Measurements from ENCODE around the gene PCDHGA9. TPM values are rescaled to one million over a fixed set of nuclear protein-coding genes. Genes with fewer than 3 reads are reported as not detected.
"Not testable (repeated sequence)": the region's sequence is repeated elsewhere in the genome, so short reads cannot be mapped to it uniquely, and the experiment has no call there.

Gene PCDHGA9
- total and polyA plus RNA-seq, 2 donors (not counting 3 experiments of a cell fraction or from before 2014, with no cell fraction given): 1.1 to 3.9 TPM

DNA sequence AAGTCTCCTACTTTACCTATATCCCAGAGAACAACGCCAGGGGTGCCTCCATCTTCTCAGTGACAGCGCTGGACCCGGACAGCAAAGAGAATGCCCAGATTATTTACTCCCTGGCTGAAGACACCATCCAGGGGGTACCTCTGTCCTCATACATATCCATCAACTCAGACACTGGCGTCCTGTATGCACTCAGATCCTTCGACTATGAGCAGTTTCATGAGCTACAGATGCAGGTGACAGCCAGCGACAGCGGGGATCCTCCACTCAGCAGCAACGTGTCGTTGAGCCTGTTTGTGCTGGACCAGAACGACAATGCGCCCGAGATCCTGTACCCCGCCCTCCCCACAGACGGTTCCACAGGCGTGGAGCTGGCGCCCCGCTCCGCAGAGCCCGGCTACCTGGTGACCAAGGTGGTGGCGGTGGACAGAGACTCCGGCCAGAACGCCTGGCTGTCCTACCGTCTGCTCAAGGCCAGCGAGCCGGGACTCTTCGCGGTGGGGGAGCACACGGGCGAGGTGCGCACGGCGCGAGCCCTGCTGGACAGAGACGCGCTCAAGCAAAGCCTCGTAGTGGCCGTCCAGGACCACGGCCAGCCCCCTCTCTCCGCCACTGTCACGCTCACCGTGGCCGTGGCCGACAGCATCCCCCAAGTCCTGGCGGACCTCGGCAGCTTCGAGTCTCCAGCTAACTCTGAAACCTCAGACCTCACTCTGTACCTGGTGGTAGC is 12.1 kb downstream of the PCDHGA9 start:
- H3K4me3 ChIP-seq (replicated peaks in 1 of 3; ENCODE audit: insufficient read depth in 1 of 3, low read depth in 1 of 3, low read length in 3 of 3); H3K79me2 ChIP-seq (ENCODE audit: control insufficient read depth, insufficient read depth, low read length); BruUV-seq (replicated peaks); H4K20me1 ChIP-seq (replicated peaks; ENCODE audit: control insufficient read depth, extremely low read depth, insufficient read depth, low read length); H3K9me3 ChIP-seq (replicated peaks; ENCODE audit: control insufficient read depth, insufficient read depth, low read length); POLR2A ChIA-PET; H3K36me3 ChIP-seq (ENCODE audit: control insufficient read depth in 2 of 2, extremely low read depth in 1 of 2, insufficient read depth in 2 of 2, low read length in 2 of 2); H3K27ac ChIP-seq (ENCODE audit: insufficient read depth, low read depth, low read length); H2AFZ ChIP-seq (ENCODE audit: low read depth, low read length); H3K9me1 ChIP-seq (replicated peaks; ENCODE audit: control insufficient read depth, extremely low read depth, insufficient read depth, low read length); H3K9ac ChIP-seq (replicated peaks; ENCODE audit: extremely low read depth, insufficient read depth, low read length); H3K4me1 ChIP-seq (ENCODE audit: control insufficient read depth, extremely low read depth, insufficient read depth, low read length); dilution Hi-C loops (cut with MboI; ENCODE audit: extremely low pct_ligation_motif_present, low sequenced_read_pairs); intact Hi-C loops (cut with micrococcal nuclease); H3K4me2 ChIP-seq (ENCODE audit: insufficient read depth, low read length); FAIRE-seq; DNase-seq (ENCODE audit: low read depth, low spot score): not testable (repeated sequence)
- H3K27me3 ChIP-seq (ENCODE audit: control insufficient read depth in 2 of 2, insufficient read depth in 2 of 2, low read length in 2 of 2): peaks cover 48 to 84% of the 10 kb centered on the region in 2 experiments
- peak; percentile 76 for TF ChIP-seq EZH2 (IDR thresholded peaks at IDR 0.05; ENCODE audit: borderline replicate concordance, low read depth, low read length, severe bottlenecking)
- CTCF ChIA-PET: interaction anchor here (1.2 to 11.3 kb wide), 6 partner anchors 12 to 148 kb away, joined by 3 to 335 read pairs (median 44); partner anchors contain the start of genes PCDHGA12 and PCDHGA8

DNA sequence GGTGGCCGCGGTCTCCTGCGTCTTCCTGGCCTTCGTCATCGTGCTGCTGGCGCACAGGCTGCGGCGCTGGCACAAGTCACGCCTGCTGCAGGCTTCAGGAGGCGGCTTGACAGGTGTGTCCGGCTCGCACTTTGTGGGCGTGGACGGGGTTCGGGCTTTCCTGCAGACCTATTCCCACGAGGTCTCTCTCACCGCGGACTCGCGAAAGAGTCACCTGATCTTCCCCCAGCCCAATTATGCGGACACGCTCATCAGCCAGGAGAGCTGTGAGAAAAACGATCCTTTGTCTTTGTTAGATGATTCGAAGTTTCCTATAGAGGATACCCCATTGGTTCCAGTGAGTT is 12.7 kb downstream of the PCDHGA9 start:
- DNase-seq (ENCODE audit: low read depth, low spot score); FAIRE-seq; H3K27ac ChIP-seq (ENCODE audit: insufficient read depth, low read depth, low read length); dilution Hi-C loops (cut with MboI; ENCODE audit: extremely low pct_ligation_motif_present, low sequenced_read_pairs); H3K9ac ChIP-seq (replicated peaks; ENCODE audit: extremely low read depth, insufficient read depth, low read length); H3K4me2 ChIP-seq (ENCODE audit: insufficient read depth, low read length); intact Hi-C loops (cut with micrococcal nuclease); H3K4me1 ChIP-seq (ENCODE audit: control insufficient read depth, extremely low read depth, insufficient read depth, low read length); BruUV-seq (replicated peaks); H3K36me3 ChIP-seq (ENCODE audit: control insufficient read depth in 2 of 2, extremely low read depth in 1 of 2, insufficient read depth in 2 of 2, low read length in 2 of 2); H2AFZ ChIP-seq (ENCODE audit: low read depth, low read length); H3K4me3 ChIP-seq (replicated peaks in 1 of 3; ENCODE audit: insufficient read depth in 1 of 3, low read depth in 1 of 3, low read length in 3 of 3); H4K20me1 ChIP-seq (replicated peaks; ENCODE audit: control insufficient read depth, extremely low read depth, insufficient read depth, low read length); POLR2A ChIA-PET; H3K9me3 ChIP-seq (replicated peaks; ENCODE audit: control insufficient read depth, insufficient read depth, low read length); H3K9me1 ChIP-seq (replicated peaks; ENCODE audit: control insufficient read depth, extremely low read depth, insufficient read depth, low read length); H3K79me2 ChIP-seq (ENCODE audit: control insufficient read depth, insufficient read depth, low read length): not testable (repeated sequence)
- H3K27me3 ChIP-seq (ENCODE audit: control insufficient read depth in 2 of 2, insufficient read depth in 2 of 2, low read length in 2 of 2): peaks cover 45 to 84% of the 10 kb centered on the region in 2 experiments
- CTCF ChIA-PET: interaction anchor here (1.0 to 11.3 kb wide), 4 partner anchors 12 to 148 kb away, joined by 3 to 335 read pairs (median 32); no protein-coding TSS in a partner anchor

Measured in endothelial cell of umbilical vein (primary cell).